Omental fat pad (tissue), 4 donors: ENCODE measurements around the gene C1orf159. TPM values are rescaled to one million over a fixed set of nuclear protein-coding genes. Genes with fewer than 3 reads are reported as not detected.
A peak's percentile ranks its signal among the peaks of the same experiment; 100 is the strongest.

Source experiments
- ATAC-seq: fragments of 150-250 bp; one replicate; pipeline ENCODE4 v1.9.1; 2016; ENCODE audit warnings: mild to moderate bottlenecking, moderate library complexity; ENCODE audit not compliant: low FRiP score
- DNase-seq: peaks from one replicate; pipeline ENCODE4 v3.0.0-alpha.2; 2019; ENCODE audit warnings: low spot score
- total RNA-seq, 4 donors: library from RNA; depleted of rRNA; stranded (reverse); fragments of >200 nt; gene quantifications; one replicate each; pipeline ENCODE4 v1.1.0, GENCODE V29; 2016
- TF ChIP-seq, protein P1 (sequence below), 3 donors: fragments of 450-650 bp; IDR thresholded peaks; one replicate each; pipeline ENCODE4 v1.5.1; 2016 to 2017; ENCODE audit warnings: antibody characterized with exemption in 3 of 3, mild to moderate bottlenecking in 3 of 3, moderate library complexity in 2 of 3

The C1orf159 gene
- total RNA-seq, 4 donors from 2014 or later: 5.6 to 12.0 (median 9.5) TPM

DNA sequence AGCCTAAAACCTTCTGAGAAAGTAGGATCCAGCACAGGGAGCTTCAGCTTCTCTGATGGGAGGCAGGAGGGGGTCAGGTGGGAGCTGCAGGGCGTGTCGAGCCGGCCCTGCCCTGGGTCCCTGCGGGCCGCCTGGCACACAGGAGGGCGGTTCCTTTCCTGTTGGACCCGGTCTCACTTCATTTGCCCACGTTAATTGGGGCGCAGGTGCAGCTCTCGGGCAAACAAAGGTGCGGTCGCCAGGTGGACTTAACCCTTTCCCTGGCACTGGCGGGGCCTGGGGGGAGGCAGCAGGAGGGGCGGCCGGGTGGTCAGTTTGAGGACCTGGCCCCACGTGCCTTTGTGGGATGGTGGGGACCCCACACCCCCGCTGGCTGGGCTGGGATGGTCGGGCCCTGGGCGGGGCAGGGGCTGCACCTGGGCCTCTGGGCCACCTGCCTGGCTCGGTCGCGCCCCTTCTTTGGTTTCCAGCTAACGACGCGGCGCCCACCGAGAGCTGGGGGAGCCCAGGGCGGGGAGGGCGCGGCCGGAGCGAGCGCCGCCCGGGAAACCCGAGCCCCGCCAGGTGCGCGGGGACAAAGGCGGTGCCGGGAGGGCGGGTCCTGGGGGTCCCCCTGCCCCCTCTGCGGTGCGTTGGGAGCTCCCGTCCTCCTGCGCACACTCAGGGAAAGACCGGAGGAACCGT lies 20.8 kb upstream of the C1orf159 start:
- DNase-seq (no peak), ATAC-seq (no peak)
- TF ChIP-seq, protein P1, sequence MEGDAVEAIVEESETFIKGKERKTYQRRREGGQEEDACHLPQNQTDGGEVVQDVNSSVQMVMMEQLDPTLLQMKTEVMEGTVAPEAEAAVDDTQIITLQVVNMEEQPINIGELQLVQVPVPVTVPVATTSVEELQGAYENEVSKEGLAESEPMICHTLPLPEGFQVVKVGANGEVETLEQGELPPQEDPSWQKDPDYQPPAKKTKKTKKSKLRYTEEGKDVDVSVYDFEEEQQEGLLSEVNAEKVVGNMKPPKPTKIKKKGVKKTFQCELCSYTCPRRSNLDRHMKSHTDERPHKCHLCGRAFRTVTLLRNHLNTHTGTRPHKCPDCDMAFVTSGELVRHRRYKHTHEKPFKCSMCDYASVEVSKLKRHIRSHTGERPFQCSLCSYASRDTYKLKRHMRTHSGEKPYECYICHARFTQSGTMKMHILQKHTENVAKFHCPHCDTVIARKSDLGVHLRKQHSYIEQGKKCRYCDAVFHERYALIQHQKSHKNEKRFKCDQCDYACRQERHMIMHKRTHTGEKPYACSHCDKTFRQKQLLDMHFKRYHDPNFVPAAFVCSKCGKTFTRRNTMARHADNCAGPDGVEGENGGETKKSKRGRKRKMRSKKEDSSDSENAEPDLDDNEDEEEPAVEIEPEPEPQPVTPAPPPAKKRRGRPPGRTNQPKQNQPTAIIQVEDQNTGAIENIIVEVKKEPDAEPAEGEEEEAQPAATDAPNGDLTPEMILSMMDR (IDR thresholded peaks at IDR 0.05): no peak

DNA sequence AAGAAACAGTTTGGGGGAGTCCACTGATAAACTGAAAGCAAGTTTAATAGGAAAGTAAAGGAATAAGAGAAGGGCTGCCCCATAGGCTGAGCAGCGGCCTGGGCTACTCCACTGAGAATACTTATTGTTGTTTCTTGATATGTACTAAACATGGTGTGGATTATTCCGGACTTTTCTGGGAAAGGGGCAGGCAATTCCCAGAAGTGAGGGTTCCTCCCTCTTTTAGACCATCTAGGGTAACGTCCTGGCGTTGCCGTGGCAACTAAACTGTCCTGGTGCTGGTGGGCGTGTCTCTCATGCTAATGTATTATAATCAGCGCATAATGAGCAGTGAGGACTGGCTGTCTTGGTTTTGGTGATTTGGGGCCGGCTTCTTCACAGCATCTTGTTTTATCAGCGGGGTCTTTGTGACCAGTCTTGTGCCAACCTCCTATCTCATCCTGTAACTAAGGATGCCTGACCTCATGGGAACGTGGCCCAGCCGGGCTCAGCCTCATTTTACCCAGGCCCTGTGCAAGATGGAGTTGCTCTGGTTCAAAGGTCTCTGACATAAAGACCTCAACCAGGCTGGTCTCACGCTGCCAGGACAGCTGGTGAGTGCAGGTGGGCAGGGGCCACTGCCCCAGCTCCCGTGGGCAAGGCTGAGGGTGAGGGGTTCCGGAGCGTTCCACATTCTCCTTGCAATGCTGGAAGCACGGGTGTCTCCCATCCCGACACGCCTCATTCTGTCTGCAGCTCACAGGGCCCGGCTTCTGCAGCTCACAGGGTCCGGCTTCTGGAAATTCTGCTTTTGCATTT lies 19.6 kb upstream of the C1orf159 start:
- TF ChIP-seq, protein P1 (IDR thresholded peaks at IDR 0.05): no peak
- DNase-seq (no peak), ATAC-seq (no peak)

DNA sequence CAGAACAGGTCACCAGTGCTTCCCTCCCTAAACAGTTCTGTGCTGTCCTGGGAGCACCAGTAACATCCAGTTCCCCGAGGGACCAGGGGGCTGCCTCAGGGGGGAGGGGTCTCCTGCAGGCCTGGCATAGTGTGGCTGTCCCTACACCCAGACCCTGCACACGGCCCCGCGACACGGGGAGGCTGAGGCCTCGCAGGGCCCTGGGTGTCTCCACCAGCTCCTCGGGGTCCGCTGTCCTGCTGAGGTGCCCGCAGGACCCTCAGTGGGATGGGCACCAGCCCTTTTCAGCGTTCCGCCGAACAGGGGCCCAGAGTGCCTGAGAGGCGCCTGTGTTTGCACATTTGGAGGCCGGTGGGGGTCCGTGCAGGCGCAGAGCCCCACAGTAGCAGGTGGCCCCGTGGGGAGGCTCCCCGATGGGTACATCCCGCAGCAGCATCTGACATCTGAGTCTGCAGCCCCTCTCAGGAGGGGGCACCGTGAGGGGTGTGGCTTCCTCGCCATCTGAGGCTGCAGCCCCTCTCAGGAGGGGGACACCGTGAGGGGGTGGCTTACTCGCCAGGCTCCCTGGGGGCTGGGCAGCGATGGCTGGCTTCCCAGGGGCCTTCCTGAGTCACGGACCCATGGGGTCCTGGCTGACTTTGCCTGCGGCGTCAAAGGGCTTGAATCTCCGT lies 18.5 kb upstream of the C1orf159 start:
- TF ChIP-seq, protein P1 (IDR thresholded peaks at IDR 0.05): no peak
- ATAC-seq (no peak), DNase-seq (no peak)

DNA sequence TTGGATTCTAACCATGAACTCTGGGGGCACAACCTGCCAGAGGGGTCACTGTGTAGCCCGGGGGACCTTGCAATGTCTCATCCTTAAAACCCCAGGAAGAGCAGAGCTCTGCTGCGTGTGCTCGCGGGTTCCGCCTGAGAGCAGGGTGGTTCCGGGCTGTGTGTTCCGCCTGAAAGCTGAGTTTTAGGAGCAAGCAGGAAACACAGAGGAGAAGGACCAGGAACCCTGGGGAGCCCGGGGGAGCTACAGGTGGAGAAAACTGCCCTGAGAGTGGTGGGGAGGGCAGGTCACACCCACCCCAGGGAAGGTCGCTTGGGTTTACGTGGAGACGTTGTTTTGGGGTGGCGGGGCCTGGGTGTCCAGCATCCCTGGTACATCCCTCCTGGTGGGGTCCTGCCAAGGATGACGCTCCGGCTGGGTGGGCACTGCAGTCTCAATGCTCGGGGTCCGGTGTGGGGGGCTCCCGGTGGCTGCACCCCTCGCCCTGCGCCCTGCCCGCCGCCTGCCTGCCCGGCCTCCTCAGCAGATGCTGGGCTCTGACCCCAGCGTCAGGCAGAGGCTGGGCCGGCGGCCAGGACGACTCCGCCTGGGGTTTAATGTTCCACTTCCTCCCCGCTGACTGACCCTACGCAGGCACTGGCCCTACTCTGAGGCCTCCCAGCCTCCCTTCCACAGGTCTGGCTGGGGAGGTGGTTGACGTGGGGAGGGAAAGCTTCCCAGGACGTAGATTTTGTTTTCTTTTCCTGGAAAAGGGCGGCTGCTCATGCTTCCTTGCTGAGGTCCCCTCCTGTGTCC lies 17.3 kb upstream of the C1orf159 start:
- ATAC-seq (peak; percentile 49), DNase-seq (no peak)
- TF ChIP-seq, protein P1 (IDR thresholded peaks at IDR 0.05): no peak

DNA sequence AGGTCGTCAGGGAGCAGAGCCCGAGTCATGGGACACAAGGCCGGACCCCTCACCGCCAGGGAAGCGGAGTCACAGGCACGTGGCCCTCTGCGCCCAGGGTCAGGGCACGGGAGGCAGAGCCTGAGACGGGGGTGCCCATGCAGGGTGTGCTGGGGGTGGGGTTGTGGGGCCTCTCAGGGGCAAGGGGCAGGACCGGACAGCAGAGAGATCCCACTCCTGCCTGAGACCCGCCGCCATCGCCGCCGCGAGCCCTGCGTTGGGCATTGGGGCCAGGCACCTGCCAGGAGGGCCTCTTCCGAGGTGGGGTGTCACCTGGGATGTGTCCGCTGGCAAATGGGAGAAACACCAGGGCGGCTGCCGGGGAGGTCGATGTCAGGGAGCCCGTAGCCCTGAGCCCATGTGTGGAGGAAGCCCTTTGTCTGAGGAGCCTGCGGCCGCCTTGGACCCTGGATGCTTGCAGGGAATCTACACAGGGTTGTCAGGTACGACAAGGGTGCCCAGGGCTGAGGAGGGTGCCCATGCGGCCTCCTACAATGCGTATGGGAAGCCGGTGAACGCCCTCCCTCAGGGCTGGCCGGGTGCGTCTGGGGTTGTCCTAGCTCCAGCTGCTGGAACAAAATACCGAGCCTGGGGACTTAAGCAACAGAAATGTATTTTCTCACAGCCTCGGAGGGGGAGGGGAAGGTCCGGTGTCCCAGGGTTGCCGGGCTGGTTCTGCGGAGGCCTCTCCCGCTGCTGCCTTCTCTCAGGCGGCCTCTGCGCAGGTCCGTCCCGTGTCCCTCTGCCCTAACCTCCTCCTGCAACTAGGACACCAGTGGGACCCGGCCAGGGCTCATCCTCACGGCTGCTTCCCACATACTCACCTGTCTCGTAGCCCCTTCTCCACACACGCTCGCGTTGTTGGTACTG lies 16.4 kb upstream of the C1orf159 start:
- TF ChIP-seq, protein P1 (IDR thresholded peaks at IDR 0.05): no peak
- ATAC-seq (no peak), DNase-seq (no peak)
